Measurements from ENCODE around the gene SERF2.

DNA sequence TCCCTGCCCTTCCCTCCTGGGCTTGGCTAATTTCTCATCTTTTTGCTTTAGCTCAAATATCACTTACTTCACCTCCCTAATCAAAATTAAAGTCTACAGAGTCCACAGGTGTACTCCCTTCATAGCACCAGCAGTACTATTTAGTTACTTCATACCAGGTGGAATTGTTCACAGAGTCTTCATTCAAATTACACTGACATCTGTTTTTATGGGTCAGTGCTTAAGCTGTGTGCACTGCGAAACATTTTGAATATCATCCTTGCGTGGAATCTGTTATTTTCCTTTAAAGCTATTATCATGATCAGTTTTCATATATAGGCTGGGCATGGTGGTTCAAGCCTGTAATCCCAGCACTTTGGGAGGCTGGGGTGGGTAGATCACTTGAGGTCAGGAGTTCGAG is 2.7 kb upstream of the SERF2 start:
- TF ChIP-seq, protein P1, sequence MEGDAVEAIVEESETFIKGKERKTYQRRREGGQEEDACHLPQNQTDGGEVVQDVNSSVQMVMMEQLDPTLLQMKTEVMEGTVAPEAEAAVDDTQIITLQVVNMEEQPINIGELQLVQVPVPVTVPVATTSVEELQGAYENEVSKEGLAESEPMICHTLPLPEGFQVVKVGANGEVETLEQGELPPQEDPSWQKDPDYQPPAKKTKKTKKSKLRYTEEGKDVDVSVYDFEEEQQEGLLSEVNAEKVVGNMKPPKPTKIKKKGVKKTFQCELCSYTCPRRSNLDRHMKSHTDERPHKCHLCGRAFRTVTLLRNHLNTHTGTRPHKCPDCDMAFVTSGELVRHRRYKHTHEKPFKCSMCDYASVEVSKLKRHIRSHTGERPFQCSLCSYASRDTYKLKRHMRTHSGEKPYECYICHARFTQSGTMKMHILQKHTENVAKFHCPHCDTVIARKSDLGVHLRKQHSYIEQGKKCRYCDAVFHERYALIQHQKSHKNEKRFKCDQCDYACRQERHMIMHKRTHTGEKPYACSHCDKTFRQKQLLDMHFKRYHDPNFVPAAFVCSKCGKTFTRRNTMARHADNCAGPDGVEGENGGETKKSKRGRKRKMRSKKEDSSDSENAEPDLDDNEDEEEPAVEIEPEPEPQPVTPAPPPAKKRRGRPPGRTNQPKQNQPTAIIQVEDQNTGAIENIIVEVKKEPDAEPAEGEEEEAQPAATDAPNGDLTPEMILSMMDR (conservative IDR thresholded peaks at IDR 0.05), result no peak
- no peak for TF ChIP-seq ZFX (IDR thresholded peaks at IDR 0.05)
